ENCODE results near the gene UCHL5.

UCHL5 gene

DNA sequence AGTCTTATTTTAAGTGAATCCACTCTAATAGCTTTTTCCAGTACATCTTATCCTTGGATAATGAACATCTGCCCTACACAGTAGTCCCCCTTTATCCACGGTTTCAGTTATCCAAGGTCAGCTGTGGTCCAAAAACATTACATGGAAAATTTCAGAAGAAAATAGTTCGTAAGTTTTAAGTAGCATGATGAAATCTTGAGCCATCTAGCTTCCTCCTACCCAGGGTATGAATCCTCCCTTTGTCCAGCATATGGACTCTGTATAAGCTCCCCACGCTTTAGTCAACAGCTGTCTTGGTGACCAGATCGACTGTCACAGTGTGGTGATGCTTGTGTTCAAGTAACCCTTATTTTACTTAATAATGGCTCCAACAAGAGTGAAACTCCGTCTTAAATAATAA lies 43.5 kb upstream of the UCHL5 start:
- H3K27ac ChIP-seq = no peak overlapping the region
- TF ChIP-seq ZFX (IDR thresholded peaks at IDR 0.05; ENCODE audit: borderline replicate concordance) = no peak
- TF ChIP-seq, protein P1, sequence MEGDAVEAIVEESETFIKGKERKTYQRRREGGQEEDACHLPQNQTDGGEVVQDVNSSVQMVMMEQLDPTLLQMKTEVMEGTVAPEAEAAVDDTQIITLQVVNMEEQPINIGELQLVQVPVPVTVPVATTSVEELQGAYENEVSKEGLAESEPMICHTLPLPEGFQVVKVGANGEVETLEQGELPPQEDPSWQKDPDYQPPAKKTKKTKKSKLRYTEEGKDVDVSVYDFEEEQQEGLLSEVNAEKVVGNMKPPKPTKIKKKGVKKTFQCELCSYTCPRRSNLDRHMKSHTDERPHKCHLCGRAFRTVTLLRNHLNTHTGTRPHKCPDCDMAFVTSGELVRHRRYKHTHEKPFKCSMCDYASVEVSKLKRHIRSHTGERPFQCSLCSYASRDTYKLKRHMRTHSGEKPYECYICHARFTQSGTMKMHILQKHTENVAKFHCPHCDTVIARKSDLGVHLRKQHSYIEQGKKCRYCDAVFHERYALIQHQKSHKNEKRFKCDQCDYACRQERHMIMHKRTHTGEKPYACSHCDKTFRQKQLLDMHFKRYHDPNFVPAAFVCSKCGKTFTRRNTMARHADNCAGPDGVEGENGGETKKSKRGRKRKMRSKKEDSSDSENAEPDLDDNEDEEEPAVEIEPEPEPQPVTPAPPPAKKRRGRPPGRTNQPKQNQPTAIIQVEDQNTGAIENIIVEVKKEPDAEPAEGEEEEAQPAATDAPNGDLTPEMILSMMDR (IDR thresholded peaks at IDR 0.05) = no peak

DNA sequence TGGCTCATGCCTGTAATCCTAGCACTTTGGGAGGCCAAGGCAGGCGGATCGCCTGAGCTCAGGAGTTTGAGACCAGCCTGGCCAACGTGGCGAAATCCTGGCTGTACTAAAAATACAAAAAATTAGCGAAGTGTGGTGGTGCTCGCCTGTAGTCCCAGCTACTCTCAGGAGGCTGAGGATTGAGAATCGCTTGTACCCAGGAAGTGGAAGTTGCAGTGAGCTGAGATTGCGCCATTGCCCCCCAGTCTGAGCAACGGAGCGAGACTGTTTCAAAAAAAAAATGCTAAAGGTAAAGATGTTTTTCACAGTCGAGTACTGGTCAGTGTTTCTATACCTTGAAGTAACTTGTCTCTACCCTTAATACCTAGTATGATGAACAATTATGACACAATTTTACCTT lies 35.0 kb upstream of the UCHL5 start:
- TF ChIP-seq, protein P1 (IDR thresholded peaks at IDR 0.05) = no peak
- TF ChIP-seq ZFX (IDR thresholded peaks at IDR 0.05; ENCODE audit: borderline replicate concordance) = no peak

DNA sequence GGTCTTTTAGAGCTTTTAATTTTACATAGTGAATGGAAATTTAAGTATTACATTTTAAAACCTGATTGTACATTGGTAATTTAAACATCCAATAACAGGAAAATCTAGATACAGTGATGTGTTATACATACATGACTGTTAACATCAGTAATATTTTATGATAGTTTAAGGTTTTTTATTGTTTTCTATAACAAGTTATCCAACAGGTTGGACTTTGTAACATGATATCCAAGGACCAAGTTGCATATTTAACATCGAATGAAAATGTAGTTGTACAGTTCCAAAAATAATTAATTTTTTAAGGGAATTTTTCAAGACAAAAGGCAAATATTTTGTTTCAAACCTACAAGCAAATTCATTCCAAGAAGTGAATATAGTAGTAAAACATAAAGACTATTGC lies 31.7 kb upstream of the UCHL5 start:
- TF ChIP-seq ZFX (IDR thresholded peaks at IDR 0.05; ENCODE audit: borderline replicate concordance) = no peak
- TF ChIP-seq, protein P1 (IDR thresholded peaks at IDR 0.05) = no peak
- H3K27ac ChIP-seq = no peak overlapping the region

More for the DNA sequence above, 35.0 kb upstream of the UCHL5 start:
- no peak overlapping the region; the same call in 1 of the 2 replicates for H3K27ac ChIP-seq

DNA sequence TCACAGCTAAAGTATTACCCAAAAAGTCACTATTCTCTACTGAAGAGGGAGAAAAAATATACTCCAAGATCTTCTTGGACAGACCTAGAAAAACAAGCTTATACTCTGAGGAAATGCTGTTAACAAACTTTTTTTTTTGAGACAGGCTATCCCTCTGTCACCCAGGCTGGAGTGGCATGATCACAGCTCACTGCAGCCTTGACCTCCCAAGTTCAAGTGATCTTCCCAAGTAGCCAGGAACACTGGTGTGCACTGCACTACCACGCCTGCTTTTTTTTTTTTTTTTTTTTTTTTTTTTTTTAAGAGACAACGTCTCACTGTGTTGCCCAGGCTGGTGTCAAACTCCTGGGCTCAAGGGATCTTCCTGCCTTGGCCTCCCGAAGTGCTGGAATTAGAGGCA lies 28.7 kb upstream of the UCHL5 start:
- no peak overlapping the region for H3K27ac ChIP-seq
- TF ChIP-seq, protein P1 (IDR thresholded peaks at IDR 0.05) = no peak

DNA sequence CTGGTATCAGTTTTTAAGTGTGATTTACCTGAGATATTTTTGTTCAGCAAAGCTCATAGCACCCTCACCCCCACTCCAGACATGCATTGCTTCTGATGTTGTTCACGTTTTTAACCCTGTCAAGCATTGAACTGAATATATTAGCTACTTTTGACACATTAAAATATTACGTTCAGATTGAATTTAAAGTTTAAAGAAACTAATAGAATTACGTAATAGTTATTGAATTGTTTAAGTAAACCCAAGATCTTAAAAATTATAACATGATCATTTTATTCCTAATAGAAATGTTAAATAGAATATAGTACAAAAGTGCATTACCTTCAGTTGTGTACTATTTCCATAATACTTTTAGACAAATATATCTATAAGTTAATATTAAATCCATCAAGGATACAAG lies 27.2 kb upstream of the UCHL5 start:
- TF ChIP-seq, protein P1 (IDR thresholded peaks at IDR 0.05) = no peak
- H3K27ac ChIP-seq = no peak overlapping the region

DNA sequence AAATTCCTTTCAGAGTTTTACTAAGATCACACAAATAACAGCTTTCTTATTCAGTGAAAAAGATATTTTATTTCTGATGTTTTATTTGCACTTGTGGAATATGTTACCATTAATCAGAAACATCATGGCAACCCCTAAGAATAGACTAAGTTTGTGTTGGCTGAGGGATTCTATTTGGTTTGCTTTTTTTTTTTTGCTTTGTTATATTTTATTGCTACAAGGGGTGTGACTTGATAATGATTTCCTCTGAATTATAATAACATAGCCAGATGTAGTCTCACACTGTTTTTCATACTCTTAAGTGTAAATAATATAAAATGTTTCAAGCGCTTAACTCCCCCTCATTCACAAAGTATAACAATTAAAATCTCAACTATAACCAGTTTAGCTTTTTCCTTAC lies 26.1 kb upstream of the UCHL5 start:
- H3K27ac ChIP-seq = no peak overlapping the region
- TF ChIP-seq, protein P1 (IDR thresholded peaks at IDR 0.05) = no peak
- TF ChIP-seq ZFX (IDR thresholded peaks at IDR 0.05; ENCODE audit: borderline replicate concordance) = no peak

DNA sequence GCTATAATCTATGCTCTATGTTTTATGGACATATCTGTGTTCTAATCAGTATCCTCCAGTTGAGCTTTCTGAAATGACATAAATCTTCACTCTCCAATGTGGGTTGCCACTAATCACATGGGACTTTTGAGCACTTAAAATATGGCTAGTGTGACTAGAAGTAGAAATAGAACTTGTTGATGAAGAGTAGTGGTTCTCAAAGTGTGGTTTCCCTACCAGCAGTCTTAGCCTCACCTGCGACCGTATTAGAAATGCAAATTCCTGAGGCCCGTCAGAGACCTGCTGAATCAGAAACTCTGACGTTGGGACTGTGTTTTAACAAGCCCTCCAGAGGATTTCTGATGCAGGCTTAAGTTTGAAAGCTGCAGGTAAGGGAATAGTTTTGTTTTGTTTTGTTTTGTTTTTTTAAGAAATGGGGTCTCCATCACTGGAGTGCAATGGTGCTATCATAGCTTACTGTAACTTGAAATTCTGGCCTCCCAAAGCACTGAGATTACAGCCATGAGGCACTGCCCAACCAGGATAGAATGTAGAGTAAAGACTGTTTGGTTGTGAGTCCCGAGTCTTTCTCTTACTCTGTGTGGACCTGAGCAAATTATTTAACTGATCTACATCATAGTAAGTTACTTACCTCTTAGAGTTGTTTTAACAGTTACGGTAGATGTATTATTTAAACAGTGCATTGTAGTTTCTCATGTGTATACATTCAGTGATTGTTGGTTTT lies 24.4 kb upstream of the UCHL5 start:
- H3K27ac ChIP-seq = no peak overlapping the region
- TF ChIP-seq, protein P1 (IDR thresholded peaks at IDR 0.05) = no peak
- TF ChIP-seq ZFX (IDR thresholded peaks at IDR 0.05; ENCODE audit: borderline replicate concordance) = no peak
